ENCODE results near the gene TM7SF2.

DNA sequence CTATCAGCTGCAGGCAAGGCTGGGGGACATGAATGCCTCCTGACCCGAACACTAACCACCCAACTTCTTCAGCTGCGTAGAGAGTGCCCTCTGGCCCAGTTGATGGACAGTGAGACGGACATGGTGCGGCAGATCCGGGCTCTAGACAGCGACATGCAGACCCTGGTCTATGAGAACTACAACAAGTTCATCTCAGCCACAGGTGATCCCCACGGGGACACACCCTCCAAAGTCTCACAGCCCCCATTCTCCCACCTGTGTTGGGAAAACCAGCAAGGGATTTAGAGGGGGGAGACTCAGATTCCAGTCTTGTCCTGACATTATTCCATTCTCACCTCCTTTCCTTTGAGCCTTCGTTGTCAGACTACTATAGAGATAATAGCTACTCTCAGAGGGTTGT lies 14.7 kb upstream of the TM7SF2 start:
- TF ChIP-seq, protein P1, sequence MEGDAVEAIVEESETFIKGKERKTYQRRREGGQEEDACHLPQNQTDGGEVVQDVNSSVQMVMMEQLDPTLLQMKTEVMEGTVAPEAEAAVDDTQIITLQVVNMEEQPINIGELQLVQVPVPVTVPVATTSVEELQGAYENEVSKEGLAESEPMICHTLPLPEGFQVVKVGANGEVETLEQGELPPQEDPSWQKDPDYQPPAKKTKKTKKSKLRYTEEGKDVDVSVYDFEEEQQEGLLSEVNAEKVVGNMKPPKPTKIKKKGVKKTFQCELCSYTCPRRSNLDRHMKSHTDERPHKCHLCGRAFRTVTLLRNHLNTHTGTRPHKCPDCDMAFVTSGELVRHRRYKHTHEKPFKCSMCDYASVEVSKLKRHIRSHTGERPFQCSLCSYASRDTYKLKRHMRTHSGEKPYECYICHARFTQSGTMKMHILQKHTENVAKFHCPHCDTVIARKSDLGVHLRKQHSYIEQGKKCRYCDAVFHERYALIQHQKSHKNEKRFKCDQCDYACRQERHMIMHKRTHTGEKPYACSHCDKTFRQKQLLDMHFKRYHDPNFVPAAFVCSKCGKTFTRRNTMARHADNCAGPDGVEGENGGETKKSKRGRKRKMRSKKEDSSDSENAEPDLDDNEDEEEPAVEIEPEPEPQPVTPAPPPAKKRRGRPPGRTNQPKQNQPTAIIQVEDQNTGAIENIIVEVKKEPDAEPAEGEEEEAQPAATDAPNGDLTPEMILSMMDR (IDR thresholded peaks at IDR 0.05; ENCODE audit: low read length) = no peak
- TF ChIP-seq EZH2 (optimal IDR thresholded peaks at IDR 0.05; ENCODE audit: low read depth, low read length) = no peak
- TF ChIP-seq EZH2phosphoT487 (IDR thresholded peaks at IDR 0.05; ENCODE audit: low read length) = no peak

All from MM.1S (cell line).